ENCODE measurements around the gene FBLN2.

- no peak for TF ChIP-seq CTCF (IDR thresholded peaks at IDR 0.05)
- TF ChIP-seq POLR2A (IDR thresholded peaks at IDR 0.05): no peak
- no peak for TF ChIP-seq POLR2AphosphoS5 (IDR thresholded peaks at IDR 0.05)
Observed at GRCh38 chr3:13574798-13575451, 26.0 kb downstream of the FBLN2 start.
